Hematopoietic multipotent progenitor cell treated with erythropoietin and hydrocortisone succinate and interleukin-3 and kit ligand, for 6 days (in vitro differentiated cells): ENCODE measurements around the gene ZNF160.
A peak's percentile ranks its signal among the peaks of the same experiment; 100 is the strongest.
"Not testable (repeated sequence)": the region's sequence is repeated elsewhere in the genome, so short reads cannot be mapped to it uniquely, and the experiment has no call there.

Source experiments
- DNase-seq: peaks from one replicate; pipeline ENCODE4 v3.0.0-alpha.2; 2015

Gene ZNF160

DNA sequence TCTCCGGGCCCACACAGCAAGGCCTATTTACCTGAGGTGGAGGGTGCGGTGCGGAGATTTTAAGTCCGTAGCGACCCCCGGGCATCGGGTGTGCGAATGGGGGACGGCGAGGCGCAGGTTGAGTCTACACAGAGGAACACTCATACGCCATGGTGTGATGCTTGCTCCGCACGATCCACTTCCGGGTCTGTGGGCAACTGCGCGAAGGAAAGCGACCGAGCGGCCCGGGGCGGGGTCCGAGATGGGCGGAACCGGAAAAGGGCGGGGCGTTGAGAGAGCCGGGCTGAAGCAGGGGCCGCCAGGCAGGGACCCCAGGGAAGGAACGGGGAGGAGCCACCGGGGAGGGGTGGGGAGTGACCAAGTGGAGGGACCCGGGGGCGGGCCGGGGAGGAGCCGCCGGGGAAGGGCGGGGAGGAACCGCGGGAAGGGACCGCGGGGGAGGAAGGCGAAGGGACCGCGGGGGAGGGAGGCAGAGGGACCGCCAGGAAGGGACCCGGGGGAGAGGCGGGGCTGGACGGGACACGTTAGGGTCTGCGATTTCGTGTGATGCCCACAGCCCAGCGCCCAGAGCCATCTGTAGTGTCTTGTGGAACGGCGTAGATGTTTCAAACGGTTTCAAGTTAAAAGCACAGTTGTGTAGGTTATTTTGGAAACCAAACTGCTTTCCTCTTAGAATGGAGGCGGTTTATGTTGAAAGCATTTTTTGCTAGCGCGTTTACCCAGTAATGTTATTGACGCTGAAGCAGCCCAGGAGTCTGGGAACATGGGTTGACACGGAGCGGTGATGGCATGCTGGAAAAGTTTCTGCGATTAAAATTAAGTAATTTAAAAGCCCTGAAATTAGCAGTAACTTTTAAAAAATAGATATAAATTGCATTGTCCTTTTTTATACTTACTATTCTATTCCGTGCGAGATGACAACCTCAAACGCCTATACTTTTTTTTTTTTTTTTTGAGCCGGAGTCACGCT is at the start of gene ZNF160:
TSS of gene ZNF160 (minus strand) at position 189 of the 970 bp plus-strand sequence. CDS start 17,146 bp downstream, outside the sequence.
- DNase-seq, result peak; percentile 98

DNA sequence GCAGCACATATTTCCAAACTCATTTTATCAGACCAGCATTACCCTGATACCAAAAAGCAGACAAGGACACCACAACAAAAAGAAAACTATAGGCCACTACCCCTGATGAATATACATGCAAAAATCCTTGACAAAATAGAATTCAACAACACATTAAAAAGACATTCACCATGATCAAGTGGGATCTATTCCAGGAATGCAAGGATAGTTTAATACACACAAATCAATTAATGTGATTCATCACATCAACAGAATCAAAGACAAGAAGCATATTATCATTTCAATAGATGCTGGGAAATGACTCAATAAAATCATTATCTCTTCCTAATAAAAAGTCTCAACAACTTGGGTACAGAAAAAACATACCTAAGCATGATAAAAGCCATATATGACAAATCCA is 44.4 kb upstream of the ZNF160 start:
- no peak for DNase-seq

DNA sequence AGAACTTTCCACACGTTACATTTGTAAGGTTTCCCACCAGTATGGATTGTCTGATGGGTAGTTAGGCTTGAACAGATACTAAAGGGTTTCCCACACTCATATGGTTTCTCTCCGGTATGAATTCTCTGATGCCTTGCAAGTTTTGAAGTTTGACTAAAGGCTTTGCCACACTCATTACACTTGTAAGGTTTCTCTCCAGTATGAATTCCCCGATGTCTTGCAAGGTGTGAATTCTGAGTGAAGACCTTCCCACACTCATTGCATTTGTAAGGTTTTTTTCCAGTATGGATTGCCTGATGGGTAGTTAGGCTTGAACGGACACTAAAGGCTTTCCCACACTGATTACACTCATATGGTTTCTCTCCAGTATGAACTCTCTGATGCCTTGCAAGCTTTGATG is 37.1 kb upstream of the ZNF160 start:
- DNase-seq, result no peak

DNA sequence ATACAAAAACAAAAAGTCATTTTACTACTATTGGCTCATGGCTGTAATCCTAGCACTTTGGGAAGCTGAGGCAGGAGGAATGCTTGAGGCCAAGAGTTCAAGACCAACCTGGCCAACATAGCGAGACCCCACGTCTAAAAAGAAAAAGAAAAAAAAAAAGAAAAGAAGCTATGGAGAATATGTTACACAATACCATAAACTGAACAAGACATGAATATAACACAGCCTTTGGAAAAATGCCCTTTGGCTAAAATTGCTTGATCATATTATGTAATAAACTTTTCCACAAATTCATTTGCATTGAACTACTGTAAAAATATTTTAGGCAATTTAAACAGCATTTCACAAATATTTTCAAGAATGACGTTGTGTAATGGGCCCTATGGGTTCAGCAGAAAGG is 33.2 kb upstream of the ZNF160 start:
- no peak for DNase-seq

DNA sequence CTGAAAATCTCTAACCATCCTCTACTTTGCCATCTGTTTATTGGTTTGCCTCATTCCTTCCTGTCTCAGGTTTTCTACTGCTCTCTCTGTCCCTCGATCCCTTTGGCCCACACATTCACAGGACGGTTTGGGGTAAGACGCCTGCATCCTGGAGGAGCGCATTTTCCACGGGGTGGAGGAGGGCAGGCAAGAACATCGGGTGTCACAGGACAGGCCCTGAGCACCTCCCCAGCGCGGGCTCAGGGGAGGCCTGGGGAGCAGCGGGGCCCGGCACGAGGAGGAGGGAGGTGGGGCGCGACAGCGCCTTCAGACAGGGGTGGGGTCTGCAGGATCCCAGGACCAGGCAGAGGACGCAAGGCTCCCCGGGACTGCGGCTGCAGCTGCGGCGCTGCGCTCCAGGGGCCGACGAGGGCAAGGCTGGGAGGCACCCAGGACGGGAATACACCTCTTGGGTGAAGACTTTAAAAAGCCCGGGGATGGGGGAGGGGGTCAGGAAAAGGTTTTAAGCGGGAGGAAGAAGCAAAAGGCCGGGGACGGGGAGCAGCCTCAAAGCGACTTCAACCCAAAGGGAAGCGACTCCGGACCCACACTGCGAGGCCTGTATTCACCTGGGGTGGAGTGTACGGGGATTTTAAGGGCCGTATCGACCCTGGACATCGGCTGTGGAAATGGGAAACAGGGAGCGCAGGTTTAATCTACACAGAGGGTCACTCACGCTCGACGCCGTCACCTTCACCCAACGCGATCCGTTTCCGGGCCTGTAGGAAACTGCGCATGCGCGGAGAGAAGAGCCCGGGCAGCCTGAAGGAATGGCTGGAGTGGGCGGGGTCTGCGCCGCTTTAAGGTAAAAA is 29.1 kb upstream of the ZNF160 start, which contains the start of gene ZNF415:
TSS of gene ZNF415 (minus strand) at position 770 of the 851 bp plus-strand sequence. CDS start 10,234 bp downstream, outside the sequence.
- peak; percentile 44 for DNase-seq

DNA sequence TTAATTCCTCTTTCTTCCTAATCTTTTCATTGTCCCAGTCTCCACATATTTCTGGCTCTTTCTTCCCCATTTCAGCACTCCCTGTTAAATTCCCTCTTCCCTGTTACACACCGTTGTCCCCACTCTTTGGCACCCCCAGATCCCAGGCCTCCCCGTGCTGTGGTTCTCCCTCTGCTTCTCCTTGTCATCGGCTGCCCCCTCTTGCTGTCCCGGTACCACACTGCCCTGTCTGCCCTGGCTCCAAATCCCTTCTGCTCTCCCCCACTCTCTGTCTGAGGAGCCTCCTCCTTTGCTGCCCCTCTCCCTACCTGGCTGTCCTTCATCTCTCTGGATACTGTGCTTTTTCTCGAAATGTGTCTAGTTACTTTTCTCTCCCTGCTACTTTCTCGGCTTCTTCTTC is 28.5 kb upstream of the ZNF160 start:
- no peak for DNase-seq

DNA sequence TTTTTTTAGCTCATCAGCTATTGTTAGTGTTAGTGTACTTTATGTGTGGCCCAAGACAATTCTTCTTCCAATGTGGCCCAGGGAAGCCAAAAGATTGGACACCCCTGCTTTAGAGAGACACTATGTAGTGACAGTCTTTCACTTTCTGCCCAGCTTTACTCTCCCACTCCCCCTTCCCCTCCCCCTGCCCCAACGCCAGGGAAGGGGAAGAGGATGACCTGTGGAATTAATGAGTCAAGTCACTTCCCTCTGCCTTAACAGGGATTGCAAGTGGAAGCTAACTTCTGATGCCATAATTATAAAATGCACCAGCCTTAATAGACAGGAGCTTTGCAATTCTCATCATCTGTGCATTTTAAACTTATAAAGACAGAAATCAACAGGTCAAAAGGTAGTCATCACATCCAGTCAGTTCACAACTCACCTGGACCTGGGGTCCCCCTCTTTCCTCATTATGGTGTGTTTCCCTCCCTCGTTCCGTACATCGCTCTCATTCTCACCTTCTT is 27.9 kb upstream of the ZNF160 start:
- DNase-seq, result no peak

DNA sequence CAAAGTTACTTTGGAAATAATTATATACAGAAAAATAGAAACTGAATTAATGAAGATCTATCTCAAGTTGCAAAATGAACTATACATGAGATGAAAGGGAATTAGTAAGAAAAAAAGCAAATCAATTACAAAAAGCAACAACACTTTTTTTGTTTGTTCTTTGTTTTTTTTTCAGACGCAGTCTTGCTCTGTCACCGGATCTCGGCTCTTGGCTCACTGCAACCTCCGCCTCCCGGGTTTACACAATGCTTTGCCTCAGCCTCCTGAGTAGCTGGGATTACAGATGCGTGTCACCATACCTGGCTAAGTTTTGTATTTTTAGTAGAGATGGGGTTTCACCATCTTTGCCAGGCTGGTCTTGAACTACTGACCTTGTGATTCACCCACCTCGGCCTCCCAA is 27.3 kb upstream of the ZNF160 start:
- DNase-seq, result no peak

DNA sequence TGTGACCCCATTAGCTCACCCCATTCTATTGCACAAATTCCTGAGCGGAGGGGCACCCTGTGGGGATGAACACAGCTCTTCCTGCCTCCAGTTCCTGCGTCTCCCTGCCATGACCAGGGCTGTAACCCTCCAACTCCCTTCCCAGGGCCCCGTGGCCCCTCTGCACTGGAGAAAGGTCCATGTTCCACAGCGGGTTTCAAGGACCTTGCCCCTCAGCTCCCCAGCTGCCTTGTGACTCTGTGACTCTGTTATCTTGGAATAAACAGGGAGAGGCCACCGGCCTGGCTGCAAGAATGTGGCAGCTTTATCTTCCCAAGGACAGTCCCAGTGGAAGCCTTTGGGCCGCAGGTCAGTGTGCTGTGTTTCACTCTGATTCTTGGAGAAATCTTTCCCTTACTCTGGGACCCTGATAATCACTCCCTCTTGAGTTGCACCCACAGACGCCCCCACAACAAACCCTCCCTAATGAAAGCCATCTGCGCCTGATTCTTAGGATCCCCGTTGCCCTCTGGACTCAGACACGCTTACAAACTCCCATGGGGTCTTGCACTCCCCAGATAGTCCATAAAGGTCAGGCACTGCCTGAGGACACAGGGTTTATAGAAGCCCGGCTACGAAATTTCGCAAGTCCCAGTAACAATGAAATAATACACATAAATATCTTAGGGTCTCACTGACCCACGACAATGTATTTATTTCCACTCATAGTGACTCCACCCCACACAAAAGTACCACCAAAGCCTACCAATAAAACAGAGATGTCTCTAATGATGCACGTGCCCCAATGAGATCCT is 23.7 kb upstream of the ZNF160 start:
- DNase-seq, result not testable (repeated sequence)

DNA sequence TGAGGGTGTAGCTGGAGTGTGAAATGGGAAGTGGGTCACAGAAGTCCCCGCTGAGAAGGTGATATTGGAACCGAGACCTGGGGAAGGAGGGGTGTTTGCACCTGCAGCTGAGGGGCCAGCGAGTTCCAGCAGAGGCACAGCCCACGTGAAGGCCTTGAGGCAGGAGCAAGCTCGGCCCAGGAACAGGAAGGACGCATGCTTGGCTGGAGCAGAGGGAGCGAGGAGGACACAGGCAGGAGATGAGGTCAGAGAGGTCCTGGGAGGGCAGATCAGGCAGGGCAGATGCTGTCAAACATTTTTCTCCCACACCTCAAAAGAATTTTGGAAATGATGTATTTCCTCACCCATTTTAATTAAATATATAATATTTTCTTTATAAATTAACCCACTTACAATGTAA is 20.2 kb upstream of the ZNF160 start:
- DNase-seq, result no peak

DNA sequence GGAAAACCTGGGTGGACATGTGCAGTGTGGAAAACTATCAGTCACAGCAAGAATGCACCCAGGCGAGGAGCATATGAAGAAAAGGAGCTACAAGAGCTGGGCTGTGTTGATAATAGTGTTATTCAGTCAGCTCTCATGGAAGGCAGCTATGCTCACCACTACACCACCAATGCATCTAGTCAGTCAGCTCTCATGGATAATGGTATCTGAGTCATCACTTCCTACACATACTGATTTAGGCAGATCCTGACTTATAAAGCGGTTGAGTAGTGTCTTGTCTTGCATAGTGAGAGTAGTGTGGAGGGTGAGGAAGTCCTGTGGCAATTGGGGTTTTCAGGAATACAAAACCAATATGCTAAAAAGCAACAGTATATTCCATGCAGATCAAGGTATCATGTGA is 9.1 kb upstream of the ZNF160 start:
- DNase-seq, result no peak

DNA sequence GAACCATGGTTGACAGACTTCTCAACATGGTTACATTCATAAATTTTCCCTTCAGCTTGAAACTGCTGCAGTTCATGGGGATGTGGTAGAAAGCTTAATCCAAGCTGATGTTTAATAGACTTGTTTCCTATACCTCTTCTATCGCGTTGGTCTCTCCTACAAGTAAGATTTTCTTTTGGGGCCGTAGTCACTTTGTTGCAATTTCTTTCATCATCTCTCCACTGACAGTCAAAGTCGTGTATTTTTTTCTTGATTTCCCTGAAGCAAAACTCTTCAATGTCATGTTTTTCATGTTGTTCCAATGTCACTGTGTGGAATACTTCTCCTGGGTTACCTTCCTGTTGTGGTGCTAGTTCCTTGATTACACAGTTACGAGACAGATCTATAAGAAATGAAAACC is 6.3 kb upstream of the ZNF160 start:
- DNase-seq, result no peak

DNA sequence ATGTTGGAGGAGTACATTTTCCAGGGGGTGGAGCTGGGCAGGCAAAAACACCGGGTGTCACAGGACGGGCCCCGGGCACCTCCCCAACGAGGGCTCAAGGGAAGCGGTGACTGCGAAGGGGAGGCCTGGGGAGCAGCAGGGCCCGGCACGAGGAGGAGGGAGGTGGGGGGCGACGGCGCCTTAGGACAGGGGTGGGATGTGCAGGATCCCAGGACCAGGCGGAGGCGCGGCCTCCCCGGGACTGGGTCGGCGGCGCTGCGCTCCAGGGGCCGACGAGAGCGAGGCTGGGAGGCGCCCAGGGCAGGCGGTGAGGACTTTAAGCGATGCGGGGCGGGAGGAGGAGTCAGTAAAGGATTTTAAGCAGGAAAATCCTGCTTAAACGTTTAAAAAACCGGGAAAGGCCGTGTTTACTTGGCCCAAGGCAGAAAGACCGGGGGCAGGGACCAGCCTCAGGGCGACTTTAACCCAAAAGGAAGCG is 427 bp downstream of the ZNF160 start:
- peak; percentile 59 for DNase-seq

DNA sequence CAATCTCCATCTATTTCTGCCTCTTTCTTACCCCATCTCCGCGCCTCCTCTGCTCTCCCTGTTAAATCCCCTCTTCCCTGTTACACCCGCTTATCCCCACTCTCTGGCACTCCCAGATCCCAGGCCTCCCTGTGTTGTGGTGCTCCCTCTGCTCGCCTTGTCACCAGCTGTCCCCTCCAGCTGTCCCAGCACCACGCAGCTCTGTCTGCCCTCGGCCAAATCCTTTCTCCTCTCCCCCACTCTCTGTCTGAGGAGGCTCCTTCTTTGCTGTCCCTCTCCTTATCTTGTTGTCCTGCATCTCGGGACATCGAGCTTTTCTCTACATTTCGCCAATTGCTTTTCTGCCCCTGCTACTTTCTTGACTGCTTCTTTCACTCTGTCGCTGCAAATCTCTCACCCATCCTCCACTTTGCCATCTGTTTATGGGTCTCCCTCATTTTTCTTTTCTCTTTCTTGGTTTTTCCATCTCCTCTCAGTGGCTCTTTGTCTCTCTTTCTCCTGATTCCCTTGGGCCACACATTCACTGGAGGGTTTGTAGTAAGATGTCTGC is 941 bp downstream of the ZNF160 start:
- DNase-seq, result peak; percentile 11

DNA sequence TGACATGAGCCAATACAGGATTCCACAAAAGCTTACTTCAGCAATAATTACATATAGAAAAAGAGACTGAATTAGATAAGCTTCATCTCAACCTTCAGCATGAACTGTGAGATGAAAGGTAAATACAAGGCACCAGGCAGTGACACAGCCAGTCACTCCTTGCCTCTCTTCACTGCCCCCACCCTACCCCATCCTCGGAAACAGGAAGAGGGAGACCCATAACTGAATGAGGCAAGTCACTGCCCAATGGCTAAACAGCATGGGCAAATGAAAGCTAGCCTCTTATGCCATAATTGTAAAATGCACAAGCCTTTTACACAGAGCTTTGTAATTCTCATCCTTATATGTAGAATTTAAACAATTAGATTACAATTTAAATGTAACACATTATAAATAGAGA is 1.7 kb downstream of the ZNF160 start:
- DNase-seq, result peak; percentile 46

DNA sequence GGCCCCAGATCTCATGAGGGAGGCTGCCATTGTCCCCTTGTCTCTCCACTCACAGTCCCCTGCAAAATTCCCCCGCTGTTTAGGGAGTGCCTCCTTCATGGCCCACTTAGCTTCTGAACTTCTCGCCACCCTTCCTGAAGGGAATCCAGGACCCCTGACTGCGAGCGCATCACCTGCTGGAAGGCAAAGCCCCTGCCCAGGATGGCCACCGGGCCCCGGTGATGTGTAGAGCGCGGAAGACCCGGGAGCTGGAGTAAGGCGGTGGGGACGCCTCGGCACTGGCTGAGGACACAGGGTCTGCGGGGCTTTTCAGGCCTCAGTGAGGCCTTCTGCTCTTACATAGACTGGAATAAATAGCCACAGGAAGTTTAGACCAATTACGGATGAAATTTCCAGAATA is 4.7 kb downstream of the ZNF160 start:
- not testable (repeated sequence) for DNase-seq

DNA sequence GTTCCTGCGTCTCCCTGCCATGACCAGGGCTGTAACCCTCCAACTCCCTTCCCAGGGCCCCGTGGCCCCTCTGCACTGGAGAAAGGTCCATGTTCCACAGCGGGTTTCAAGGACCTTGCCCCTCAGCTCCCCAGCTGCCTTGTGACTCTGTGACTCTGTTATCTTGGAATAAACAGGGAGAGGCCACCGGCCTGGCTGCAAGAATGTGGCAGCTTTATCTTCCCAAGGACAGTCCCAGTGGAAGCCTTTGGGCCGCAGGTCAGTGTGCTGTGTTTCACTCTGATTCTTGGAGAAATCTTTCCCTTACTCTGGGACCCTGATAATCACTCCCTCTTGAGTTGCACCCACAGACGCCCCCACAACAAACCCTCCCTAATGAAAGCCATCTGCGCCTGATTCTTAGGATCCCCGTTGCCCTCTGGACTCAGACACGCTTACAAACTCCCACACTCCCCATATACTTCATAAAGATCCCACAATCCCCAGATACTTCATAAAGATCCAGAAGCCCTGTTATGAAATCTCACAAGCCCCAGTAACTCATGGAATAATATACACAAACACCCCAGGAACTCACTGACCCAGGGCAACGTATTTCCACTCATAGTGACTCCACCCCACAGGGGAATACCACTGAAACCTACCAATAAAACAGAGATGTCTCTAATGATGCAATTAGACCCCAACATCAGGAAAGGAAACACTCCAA is 6.1 kb downstream of the ZNF160 start:
- not testable (repeated sequence) for DNase-seq

DNA sequence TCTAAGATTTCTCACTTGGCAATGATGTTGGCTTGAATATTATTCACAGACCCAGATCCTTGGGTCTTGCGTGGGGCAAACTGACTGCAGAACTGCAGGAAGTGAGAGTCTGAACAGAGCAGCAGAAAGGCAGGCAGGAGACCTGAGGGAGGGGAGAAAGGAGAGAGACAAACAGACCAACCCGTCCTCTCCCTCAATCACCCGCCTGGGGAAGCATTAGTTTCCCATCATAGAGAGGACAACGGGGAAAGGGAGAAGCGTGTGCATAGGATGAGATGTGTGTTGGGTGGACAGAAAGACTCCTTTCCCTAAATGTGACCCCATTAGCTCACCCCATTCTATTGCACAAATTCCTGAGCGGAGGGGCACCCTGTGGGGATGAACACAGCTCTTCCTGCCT is 6.6 kb downstream of the ZNF160 start:
- DNase-seq, result not testable (repeated sequence)

DNA sequence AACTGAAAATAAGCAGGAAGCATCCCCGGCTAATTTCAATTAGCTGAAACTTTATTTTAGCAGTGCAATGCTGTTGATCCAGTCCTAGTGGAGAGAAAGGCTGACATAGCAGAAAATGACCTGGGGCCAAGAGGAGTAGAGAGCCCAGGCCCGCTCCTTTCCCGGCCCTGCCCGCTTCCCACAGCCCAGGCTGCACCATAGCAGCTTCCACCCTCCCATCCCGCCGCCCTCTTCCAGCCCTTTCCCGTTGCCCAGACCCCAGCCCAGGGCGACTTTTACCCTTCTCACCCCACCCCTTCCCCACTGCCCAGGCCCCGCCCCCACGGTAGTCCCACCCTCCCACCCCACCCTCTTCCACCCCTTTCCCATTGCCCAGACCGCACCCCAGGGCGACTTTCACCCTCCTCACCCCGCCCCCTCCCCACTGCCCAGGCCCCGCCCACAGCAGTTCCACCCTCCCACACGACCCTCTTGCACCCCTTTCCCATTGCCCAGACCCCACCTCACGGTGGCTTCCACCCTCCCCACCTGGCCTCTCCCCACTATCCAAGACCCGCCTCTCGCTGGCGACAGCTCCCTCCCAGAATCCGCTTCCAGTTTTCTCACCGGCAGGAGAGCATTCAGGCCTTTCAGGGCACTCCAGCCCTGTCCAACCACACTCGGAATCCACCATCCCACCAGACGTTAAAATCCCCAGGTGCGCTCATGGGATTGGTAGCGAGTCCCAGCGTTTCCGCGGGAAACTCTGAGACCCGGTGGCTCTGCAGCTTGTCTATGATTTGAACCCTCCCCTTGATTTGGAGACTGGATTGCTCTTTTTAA is 8.3 kb downstream of the ZNF160 start:
- DNase-seq, result no peak

DNA sequence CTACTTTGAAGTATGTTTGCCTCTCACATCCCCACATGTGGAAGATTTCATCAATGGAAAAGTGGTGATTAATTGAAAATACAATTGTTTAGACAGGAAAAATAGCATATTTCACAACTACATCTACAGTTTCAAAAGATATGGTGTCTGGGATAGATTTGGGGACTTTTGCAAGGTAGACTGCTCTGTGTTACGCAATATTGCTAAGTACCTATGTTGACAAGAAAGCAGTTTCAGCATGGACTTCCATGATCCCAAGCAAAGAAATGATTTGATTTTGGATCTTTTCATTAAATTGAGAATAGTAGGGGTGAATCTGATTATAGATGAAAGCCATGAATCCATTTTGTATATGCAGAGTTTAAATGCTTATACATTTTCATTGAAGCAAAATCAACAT is 10.5 kb downstream of the ZNF160 start:
- DNase-seq, result no peak
